GM23248 (cell line): Measurements from ENCODE around the gene CDC42EP5. TPM values are rescaled to one million over a fixed set of nuclear protein-coding genes. Genes with fewer than 3 reads are reported as not detected.

Source experiments
- DNase-seq: peaks from one replicate; pipeline ENCODE4 v3.0.0-alpha.2; 2015
- H2AFZ ChIP-seq: fragments of 200-600 bp; sonication (generic); 2 replicates; pipeline ENCODE4 v1.6.1; 2016; ENCODE audit warnings: antibody characterized with exemption
- H3F3A ChIP-seq: fragments of 200-600 bp; sonication (generic); 2 replicates; pipeline ENCODE4 v1.6.1; 2016; ENCODE audit warnings: mild to moderate bottlenecking, antibody characterized with exemption, mixed run types; ENCODE audit not compliant: insufficient read depth
- H3K27ac ChIP-seq: fragments of 200-600 bp; sonication (generic); 2 replicates; pipeline ENCODE4 v1.5.1; 2016; ENCODE audit warnings: mild to moderate bottlenecking
- H3K27me3 ChIP-seq: fragments of 200-600 bp; sonication (generic); replicated peaks from 2 replicates; pipeline ENCODE4 v1.6.1; 2016; ENCODE audit warnings: mild to moderate bottlenecking; ENCODE audit not compliant: insufficient read depth
- H3K36me3 ChIP-seq: fragments of 200-600 bp; sonication (generic); 2 replicates; pipeline ENCODE4 v1.6.1; 2016; ENCODE audit warnings: low read depth, mild to moderate bottlenecking
- H3K4me1 ChIP-seq: fragments of 200-600 bp; sonication (generic); 2 replicates; pipeline ENCODE4 v1.6.1; 2016; ENCODE audit warnings: mild to moderate bottlenecking; ENCODE audit not compliant: insufficient read depth
- H3K4me2 ChIP-seq: fragments of 200-600 bp; sonication (generic); one replicate; pipeline ENCODE4 v1.6.1; 2016; ENCODE audit warnings: mild to moderate bottlenecking; ENCODE audit not compliant: unreplicated experiment
- H3K4me3 ChIP-seq: fragments of 200-600 bp; sonication (generic); 2 replicates; pipeline ENCODE4 v1.5.1; 2016; ENCODE audit warnings: mild to moderate bottlenecking
- H3K79me2 ChIP-seq: fragments of 200-600 bp; sonication (generic); 2 replicates; pipeline ENCODE4 v1.6.1; 2016; ENCODE audit warnings: mild to moderate bottlenecking; ENCODE audit not compliant: insufficient read depth
- H3K9ac ChIP-seq: fragments of 200-600 bp; sonication (generic); 2 replicates; pipeline ENCODE4 v1.6.1; 2016; ENCODE audit warnings: mild to moderate bottlenecking
- H3K9me2 ChIP-seq: fragments of 200-600 bp; sonication (generic); 2 replicates; pipeline ENCODE4 v1.6.1; 2016; ENCODE audit warnings: mixed run types, mild to moderate bottlenecking, moderate library complexity; ENCODE audit not compliant: insufficient read depth
- H3K9me3 ChIP-seq: fragments of 200-600 bp; sonication (generic); one replicate; pipeline ENCODE4 v1.6.1; 2017; ENCODE audit warnings: low read depth
- H4K20me1 ChIP-seq: fragments of 200-600 bp; sonication (generic); 2 replicates; pipeline ENCODE4 v1.6.0; 2016; ENCODE audit not compliant: insufficient read depth
- EZH2 ChIP-seq: fragments of 200-600 bp; sonication (generic); IDR thresholded peaks from 2 replicates; pipeline ENCODE4 v1.6.1; 2018; ENCODE audit warnings: antibody characterized with exemption, mild to moderate bottlenecking; ENCODE audit not compliant: insufficient read depth, poor library complexity, severe bottlenecking
- EZH2phosphoT487 ChIP-seq: fragments of 200-600 bp; sonication (generic); IDR thresholded peaks from 2 replicates; pipeline ENCODE4 v1.6.1; 2018; ENCODE audit warnings: antibody characterized with exemption, moderate library complexity, mild to moderate bottlenecking, low read depth; ENCODE audit not compliant: insufficient read depth
- WGBS, 2 experiments: methylation state at CpG; one replicate each; pipeline ENCODE4 v1.1.6; 2015 to 2017; ENCODE audit warnings: low lambda C conversion rate in 2 of 2, low coverage in 1 of 2; ENCODE audit errors: missing lambda C conversion rate in 2 of 2; 5-methylcytosine and 5-hydroxymethylcytosine counted together
- in situ Hi-C: fragments of 300-500 bp; cut with MboI; formaldehyde crosslinking; loops from 2 replicates; pipeline ENCODE4 v1.15.0; 2020
- polyA plus RNA-seq: library from polyadenylated mRNA; unstranded; fragments of >200 nt; fragmentation: Nextera tagmentation; extraction: Ambion mirVana; gene quantifications from 2 replicates; pipeline ENCODE4 v1.2.1, GENCODE V29; 2016
- total RNA-seq: library from RNA; depleted of rRNA; stranded (reverse); fragments of >200 nt; shearing (Covaris generic); gene quantifications from 2 replicates; pipeline ENCODE4 v1.2.3, GENCODE V29; 2014

CDC42EP5 gene
- total and polyA plus RNA-seq, 2 experiments from 2014 or later: 4.4 to 51.7 TPM

DNA sequence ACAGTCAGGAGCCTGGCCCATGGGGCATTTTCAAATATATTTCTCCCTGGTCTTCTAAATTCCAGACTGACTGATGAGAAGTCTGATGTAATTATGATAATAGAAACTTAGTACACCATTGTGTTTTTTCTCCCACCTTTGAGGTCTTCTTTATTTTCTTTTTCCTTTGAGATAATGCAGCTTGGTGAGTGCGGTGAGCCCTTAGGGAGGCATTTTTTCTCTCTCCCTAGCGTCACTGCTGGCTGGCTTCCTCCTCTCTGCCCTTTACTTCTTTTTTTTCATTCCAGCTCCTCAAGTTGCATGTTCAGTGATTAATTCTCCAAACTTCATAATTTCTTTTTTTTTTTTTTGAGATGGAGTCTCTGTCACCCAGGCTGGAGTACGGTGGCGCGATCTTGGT is 12.8 kb upstream of the CDC42EP5 start:
- H4K20me1 ChIP-seq: no peaks in the 10 kb centered on the region
- no peaks in the 10 kb centered on the region for H3K27me3 ChIP-seq
- H3K4me1 ChIP-seq: no peaks in the 10 kb centered on the region
- H3K27ac ChIP-seq: no peak overlapping the region
- no peaks in the 10 kb centered on the region for H3K9me3 ChIP-seq
- no peak overlapping the region for H3K4me2 ChIP-seq
- H3K9ac ChIP-seq: no peak overlapping the region
- no peaks in the 10 kb centered on the region for H3K36me3 ChIP-seq
- in situ Hi-C loops: no loop called here
- 62 to 70% methylated on average over 5 of the region's 5 CpGs for WGBS, 2 experiments
- H3F3A ChIP-seq: no peaks in the 10 kb centered on the region
- no peaks in the 10 kb centered on the region for H3K79me2 ChIP-seq
- H2AFZ ChIP-seq: no peak overlapping the region
- H3K9me2 ChIP-seq: no peaks in the 10 kb centered on the region
- H3K4me3 ChIP-seq: no peak overlapping the region
- TF ChIP-seq EZH2phosphoT487 (no peak), EZH2 (no peak)
- DNase-seq: peak; percentile 12

DNA sequence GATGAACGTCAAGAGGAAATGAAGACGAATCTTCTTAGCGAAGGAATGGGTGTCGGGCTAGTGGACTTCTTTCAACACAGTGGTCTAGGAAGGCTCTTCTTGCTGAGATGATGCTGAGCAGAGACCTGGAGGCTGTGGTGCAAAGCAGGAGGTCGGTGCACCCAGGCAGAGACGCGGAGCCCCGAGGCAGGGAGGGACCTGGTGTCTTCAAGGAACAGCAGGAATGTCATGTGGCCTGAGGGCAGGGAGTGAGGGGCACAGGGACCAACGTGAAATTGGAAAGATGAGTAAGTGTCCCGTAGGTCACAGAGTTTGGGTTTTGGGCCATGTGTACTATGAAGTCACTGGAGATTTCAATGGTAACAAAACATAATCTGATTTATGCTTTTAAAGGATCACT is 11.4 kb upstream of the CDC42EP5 start:
- DNase-seq: no peak
- Histone ChIP-seq H3K36me3 (no peaks in the 10 kb centered on the region), H3K9me3 (no peaks in the 10 kb centered on the region), H4K20me1 (no peaks in the 10 kb centered on the region), H3K9me2 (no peaks in the 10 kb centered on the region), H3K4me3 (no peak overlapping the region), H3K27me3 (no peaks in the 10 kb centered on the region), H3K27ac (no peak overlapping the region), H2AFZ (no peak overlapping the region), H3K9ac (no peak overlapping the region), H3K79me2 (no peaks in the 10 kb centered on the region), H3K4me2 (no peak overlapping the region), H3K4me1 (no peaks in the 10 kb centered on the region), H3F3A (no peaks in the 10 kb centered on the region)
- TF ChIP-seq EZH2phosphoT487 (no peak), EZH2 (no peak)
- WGBS, 2 experiments: 55 to 64% methylated on average over 10 of the region's 10 CpGs
- in situ Hi-C loops: no loop called here

DNA sequence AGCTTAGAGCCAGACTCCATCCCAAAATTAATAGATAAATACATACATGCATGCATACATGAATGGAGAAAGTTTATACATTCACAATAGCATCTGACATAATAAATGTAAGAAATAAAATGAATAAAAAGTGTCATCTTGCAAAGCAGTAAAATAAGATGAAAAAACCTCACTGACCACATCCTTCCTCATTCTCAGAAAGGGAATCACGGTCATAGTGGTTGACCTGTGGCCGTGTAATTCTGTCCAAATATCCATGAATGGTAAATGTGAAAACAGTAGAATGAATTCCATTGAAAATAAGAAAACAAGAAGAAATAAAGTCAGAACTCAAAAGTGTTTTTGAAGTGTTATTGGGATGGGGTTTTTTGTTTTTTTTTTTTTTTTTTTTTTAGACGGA is 9.8 kb upstream of the CDC42EP5 start:
- Histone ChIP-seq H3K9me2 (no peaks in the 10 kb centered on the region), H3K9ac (no peak overlapping the region), H3K4me1 (no peaks in the 10 kb centered on the region), H3K27me3 (no peaks in the 10 kb centered on the region), H3K4me3 (no peak overlapping the region), H3K79me2 (no peaks in the 10 kb centered on the region), H2AFZ (no peak overlapping the region), H3K9me3 (no peaks in the 10 kb centered on the region), H3F3A (no peaks in the 10 kb centered on the region), H3K4me2 (no peak overlapping the region), H3K27ac (no peak overlapping the region), H3K36me3 (no peaks in the 10 kb centered on the region), H4K20me1 (no peaks in the 10 kb centered on the region)
- TF ChIP-seq EZH2phosphoT487 (no peak), EZH2 (no peak)
- no peak for DNase-seq
- in situ Hi-C loops: no loop called here
- 64 to 75% methylated on average over 2 to 3 of the region's 3 CpGs for WGBS, 2 experiments

DNA sequence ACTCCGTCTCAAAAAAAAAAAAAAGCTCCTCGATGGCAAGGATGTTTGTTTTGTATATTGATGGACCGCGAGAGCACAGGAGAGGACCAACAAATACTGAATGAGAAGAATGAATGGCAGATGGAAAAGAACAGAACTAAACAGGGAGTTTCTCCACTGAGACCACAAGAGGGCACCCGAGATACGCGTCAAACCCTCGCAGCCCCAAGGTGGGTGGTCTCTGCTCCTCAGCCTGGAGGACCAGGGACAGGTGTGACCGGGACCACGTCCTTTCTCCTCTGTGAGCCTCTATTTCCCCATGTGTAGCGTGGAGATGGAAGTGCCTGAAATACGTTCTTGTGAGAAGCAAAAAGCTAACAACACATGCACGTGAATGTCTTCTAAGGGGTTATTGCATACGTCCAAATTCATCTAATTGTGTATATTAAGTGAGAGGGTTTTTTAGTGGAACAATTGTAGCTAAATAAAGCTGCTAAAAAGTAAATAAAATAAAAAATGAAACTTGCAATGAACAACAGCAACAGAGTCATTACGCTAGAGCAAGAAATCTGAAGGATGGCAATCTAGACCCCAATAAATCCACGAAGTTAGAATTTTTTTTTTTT is 8.3 kb upstream of the CDC42EP5 start:
- H3K27me3 ChIP-seq: no peaks in the 10 kb centered on the region
- H3F3A ChIP-seq: no peaks in the 10 kb centered on the region
- no peak overlapping the region for H3K27ac ChIP-seq
- H3K9me3 ChIP-seq: no peaks in the 10 kb centered on the region
- WGBS, 2 experiments: 11 to 13% methylated on average over 16 of the region's 16 CpGs
- H3K79me2 ChIP-seq: no peaks in the 10 kb centered on the region
- TF ChIP-seq EZH2 (no peak), EZH2phosphoT487 (no peak)
- in situ Hi-C loops: no loop called here
- H3K9me2 ChIP-seq: no peaks in the 10 kb centered on the region
- DNase-seq: peak; percentile 63
- H3K36me3 ChIP-seq: no peaks in the 10 kb centered on the region
- no peak overlapping the region for H3K4me3 ChIP-seq
- peak overlapping the region; percentile 58; the same call in 1 of the 2 replicates for H2AFZ ChIP-seq
- H3K4me1 ChIP-seq: no peaks in the 10 kb centered on the region
- no peak overlapping the region for H3K9ac ChIP-seq
- H4K20me1 ChIP-seq: no peaks in the 10 kb centered on the region
- no peak overlapping the region for H3K4me2 ChIP-seq

DNA sequence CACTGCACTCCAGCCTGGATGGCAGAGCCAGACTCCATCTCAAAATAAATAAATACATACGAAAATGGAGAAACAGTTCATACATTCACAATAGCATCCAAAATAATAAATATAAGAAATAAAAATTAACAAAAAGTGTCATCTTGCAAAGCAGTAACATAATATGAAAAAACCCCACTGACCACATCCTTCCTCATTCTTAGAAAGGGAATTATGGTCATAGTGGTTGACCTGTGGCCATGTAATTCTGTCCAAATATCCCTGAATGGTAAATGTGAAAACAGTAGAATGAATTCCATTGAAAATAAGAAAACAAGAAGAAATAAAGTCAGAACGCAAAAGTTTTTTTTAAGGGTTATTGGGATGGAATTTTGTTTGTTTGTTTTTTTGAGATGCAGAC is 7.0 kb upstream of the CDC42EP5 start:
- H3K9me3 ChIP-seq: no peaks in the 10 kb centered on the region
- H3K9me2 ChIP-seq: no peaks in the 10 kb centered on the region
- no peaks in the 10 kb centered on the region for H4K20me1 ChIP-seq
- WGBS, 2 experiments: 63 to 71% methylated on average over 2 of the region's 2 CpGs
- H3K4me1 ChIP-seq: no peaks in the 10 kb centered on the region
- H3K27me3 ChIP-seq: no peaks in the 10 kb centered on the region
- no peaks in the 10 kb centered on the region for H3K79me2 ChIP-seq
- no peaks in the 10 kb centered on the region for H3K36me3 ChIP-seq
- in situ Hi-C loops: no loop called here
- no peak overlapping the region for H3K9ac ChIP-seq
- H3F3A ChIP-seq: no peaks in the 10 kb centered on the region
- TF ChIP-seq EZH2 (no peak), EZH2phosphoT487 (no peak)
- H3K4me3 ChIP-seq: no peak overlapping the region
- no peak overlapping the region for H3K4me2 ChIP-seq
- H3K27ac ChIP-seq: no peak overlapping the region
- no peak overlapping the region for H2AFZ ChIP-seq
- DNase-seq: no peak
